ENCODE data around the gene IL17A.

The IL17A gene

GRCh38 chr6:52201046-52201445 is 14.9 kb downstream of the IL17A start:
- DNase-seq (ENCODE audit: low read depth): no peak
- TF ChIP-seq CTCF (conservative IDR thresholded peaks at IDR 0.05; ENCODE audit: low read depth, low read length): no peak
- no peak overlapping the region for H3K4me3 ChIP-seq (ENCODE audit: low read length)

- TF ChIP-seq CTCF (conservative IDR thresholded peaks at IDR 0.05; ENCODE audit: low read depth, low read length): no peak
- no peak for DNase-seq (ENCODE audit: low read depth)
- H3K4me3 ChIP-seq (ENCODE audit: low read length): no peak overlapping the region
These were observed 15.3 kb downstream of the IL17A start for GRCh38 chr6:52201493-52201892.

GRCh38 chr6:52207066-52207465 is 20.9 kb downstream of the IL17A start:
- DNase-seq (ENCODE audit: low read depth): no peak
- H3K4me3 ChIP-seq (ENCODE audit: low read length): no peak overlapping the region
- no peak for TF ChIP-seq CTCF (conservative IDR thresholded peaks at IDR 0.05; ENCODE audit: low read depth, low read length)

- no peak for TF ChIP-seq CTCF (conservative IDR thresholded peaks at IDR 0.05; ENCODE audit: low read depth, low read length)
- no peak for DNase-seq (ENCODE audit: low read depth)
- no peak overlapping the region for H3K4me3 ChIP-seq (ENCODE audit: low read length)
These were observed 22.4 kb downstream of the IL17A start for GRCh38 chr6:52208612-52209011.

- H3K4me3 ChIP-seq (ENCODE audit: low read length): no peak overlapping the region
- no peak for TF ChIP-seq CTCF (conservative IDR thresholded peaks at IDR 0.05; ENCODE audit: low read depth, low read length)
- no peak for DNase-seq (ENCODE audit: low read depth)
These were observed 23.6 kb downstream of the IL17A start for GRCh38 chr6:52209770-52210169.

- H3K4me3 ChIP-seq (ENCODE audit: low read length): no peak overlapping the region
- TF ChIP-seq CTCF (conservative IDR thresholded peaks at IDR 0.05; ENCODE audit: low read depth, low read length): no peak
- no peak for DNase-seq (ENCODE audit: low read depth)
These were observed 24.1 kb downstream of the IL17A start for GRCh38 chr6:52210227-52210626.

- H3K4me3 ChIP-seq (ENCODE audit: low read length): no peak overlapping the region
- DNase-seq (ENCODE audit: low read depth): no peak
- no peak for TF ChIP-seq CTCF (conservative IDR thresholded peaks at IDR 0.05; ENCODE audit: low read depth, low read length)
These were observed 27.0 kb downstream of the IL17A start for GRCh38 chr6:52213127-52213526.

Data from retinal pigment epithelial cell (primary cell).